ENCODE measurements around the gene TSPAN31. TPM values are rescaled to one million over a fixed set of nuclear protein-coding genes. Genes with fewer than 3 reads are reported as not detected.
A peak's percentile ranks its signal among the peaks of the same experiment; 100 is the strongest.

Gene TSPAN31
- total RNA-seq, 4 donors from 2014 or later: 38.2 to 103 (median 51.0) TPM

DNA sequence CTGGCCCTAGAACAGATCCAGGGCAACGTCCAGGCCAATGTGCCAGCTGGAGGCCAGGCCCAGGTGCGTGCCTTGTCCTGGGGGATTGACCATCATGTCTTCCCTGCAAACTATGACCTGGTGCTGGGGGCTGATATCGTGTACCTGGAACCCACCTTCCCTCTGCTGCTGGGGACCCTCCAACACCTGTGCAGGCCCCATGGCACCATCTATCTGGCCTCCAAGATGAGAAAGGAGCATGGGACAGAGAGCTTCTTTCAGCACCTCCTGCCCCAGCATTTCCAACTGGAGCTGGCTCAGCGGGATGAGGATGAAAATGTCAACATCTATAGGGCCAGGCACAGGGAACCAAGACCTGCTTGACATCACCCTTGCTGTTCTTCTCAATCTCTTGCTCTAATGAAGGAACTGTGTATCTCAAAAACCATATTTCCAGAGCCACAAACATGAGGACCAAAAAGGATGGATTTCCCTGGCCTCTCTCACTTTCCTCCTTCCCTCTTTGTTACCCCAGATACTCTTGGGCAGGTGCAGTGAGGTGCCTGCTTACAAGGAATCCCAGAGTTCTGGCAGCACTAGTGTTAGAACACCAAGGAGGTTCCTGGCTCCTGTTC lies 35.6 kb downstream of the TSPAN31 start:
- no peak overlapping the region for H3K4me3 ChIP-seq
- H3K27me3 ChIP-seq: no peaks in the 10 kb centered on the region
- DNase-seq: no peak
- H3K27ac ChIP-seq: no peak overlapping the region
- no peaks in the 10 kb centered on the region for H3K4me1 ChIP-seq
- no peaks in the 10 kb centered on the region for H3K9me3 ChIP-seq
- no peaks in the 10 kb centered on the region for H3K36me3 ChIP-seq
- intact Hi-C loops (cut with DNase I; ENCODE audit: low total_unique reads): no loop called here
- TF ChIP-seq POLR2A (IDR thresholded peaks at IDR 0.05): no peak
- TF ChIP-seq, protein P1, sequence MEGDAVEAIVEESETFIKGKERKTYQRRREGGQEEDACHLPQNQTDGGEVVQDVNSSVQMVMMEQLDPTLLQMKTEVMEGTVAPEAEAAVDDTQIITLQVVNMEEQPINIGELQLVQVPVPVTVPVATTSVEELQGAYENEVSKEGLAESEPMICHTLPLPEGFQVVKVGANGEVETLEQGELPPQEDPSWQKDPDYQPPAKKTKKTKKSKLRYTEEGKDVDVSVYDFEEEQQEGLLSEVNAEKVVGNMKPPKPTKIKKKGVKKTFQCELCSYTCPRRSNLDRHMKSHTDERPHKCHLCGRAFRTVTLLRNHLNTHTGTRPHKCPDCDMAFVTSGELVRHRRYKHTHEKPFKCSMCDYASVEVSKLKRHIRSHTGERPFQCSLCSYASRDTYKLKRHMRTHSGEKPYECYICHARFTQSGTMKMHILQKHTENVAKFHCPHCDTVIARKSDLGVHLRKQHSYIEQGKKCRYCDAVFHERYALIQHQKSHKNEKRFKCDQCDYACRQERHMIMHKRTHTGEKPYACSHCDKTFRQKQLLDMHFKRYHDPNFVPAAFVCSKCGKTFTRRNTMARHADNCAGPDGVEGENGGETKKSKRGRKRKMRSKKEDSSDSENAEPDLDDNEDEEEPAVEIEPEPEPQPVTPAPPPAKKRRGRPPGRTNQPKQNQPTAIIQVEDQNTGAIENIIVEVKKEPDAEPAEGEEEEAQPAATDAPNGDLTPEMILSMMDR (IDR thresholded peaks at IDR 0.05): no peak

DNA sequence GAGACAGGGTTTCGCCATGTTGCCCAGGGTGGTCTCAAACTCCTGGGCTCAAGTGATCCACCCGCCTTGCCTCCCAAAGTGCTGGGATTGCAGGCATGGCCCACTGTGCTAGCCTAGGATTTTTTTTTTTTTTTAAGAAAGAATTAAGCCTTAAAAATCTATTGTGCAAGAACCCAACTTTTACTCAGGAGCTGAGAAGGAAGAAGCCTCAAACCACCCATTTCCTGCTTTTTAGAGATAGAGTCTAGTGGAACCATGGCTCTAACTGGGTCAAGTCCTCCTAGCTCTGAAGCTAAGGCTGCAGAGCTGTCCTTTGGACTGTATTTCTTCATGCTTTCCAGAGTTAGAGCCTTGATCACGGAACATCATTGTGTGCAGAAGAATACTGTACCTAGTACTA lies 36.4 kb downstream of the TSPAN31 start:
- no peak overlapping the region for H3K4me3 ChIP-seq
- TF ChIP-seq, protein P1 (IDR thresholded peaks at IDR 0.05): no peak
- no peak for TF ChIP-seq POLR2A (IDR thresholded peaks at IDR 0.05)
- no peaks in the 10 kb centered on the region for H3K9me3 ChIP-seq
- H3K36me3 ChIP-seq: no peaks in the 10 kb centered on the region
- no peak for DNase-seq
- H3K27me3 ChIP-seq: no peaks in the 10 kb centered on the region
- no peak overlapping the region for H3K27ac ChIP-seq
- no peaks in the 10 kb centered on the region for H3K4me1 ChIP-seq
- intact Hi-C loops (cut with DNase I; ENCODE audit: low total_unique reads): no loop called here

DNA sequence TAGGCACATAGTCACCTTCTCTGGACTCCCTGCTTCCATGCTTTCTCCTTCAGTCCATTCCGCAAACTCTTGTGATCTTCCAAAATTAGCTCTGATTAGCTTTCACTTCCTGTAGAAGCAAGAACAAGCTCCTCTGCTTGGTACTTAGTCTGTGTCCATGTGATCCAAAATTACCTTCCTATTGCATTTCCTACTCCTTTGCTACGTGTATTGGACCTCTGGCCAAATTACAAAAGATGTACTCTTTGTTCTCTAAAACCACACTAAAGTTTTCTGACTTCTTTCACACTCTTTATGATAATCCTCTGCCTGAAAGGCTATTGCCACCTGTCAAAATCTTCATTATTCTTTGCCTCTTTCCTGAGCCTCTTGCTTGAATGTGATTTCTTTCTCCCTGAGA lies 37.0 kb downstream of the TSPAN31 start:
- no peaks in the 10 kb centered on the region for H3K27me3 ChIP-seq
- TF ChIP-seq, protein P1 (IDR thresholded peaks at IDR 0.05): no peak
- no peak for TF ChIP-seq POLR2A (IDR thresholded peaks at IDR 0.05)
- no peak overlapping the region for H3K27ac ChIP-seq
- intact Hi-C loops (cut with DNase I; ENCODE audit: low total_unique reads): no loop called here
- no peaks in the 10 kb centered on the region for H3K4me1 ChIP-seq
- no peaks in the 10 kb centered on the region for H3K9me3 ChIP-seq
- DNase-seq: no peak
- no peak overlapping the region for H3K4me3 ChIP-seq
- H3K36me3 ChIP-seq: no peaks in the 10 kb centered on the region

DNA sequence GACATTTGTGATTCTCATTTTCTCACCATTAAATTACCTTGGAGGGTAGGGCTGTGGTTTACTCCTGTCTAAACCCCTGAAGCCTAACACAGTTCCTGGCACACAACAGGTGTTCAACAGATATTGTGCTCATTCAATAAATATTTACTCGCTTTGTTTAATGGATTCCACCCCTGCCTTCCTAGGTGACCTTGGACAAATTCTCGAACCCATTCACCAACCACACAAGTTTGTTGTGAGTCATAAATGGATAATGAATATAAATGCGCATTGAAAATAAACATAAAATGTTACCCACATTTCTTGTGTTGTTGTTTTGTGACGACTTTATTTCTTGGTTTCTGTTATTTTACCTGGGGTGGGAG lies 37.4 kb downstream of the TSPAN31 start:
- H3K36me3 ChIP-seq: no peaks in the 10 kb centered on the region
- H3K4me3 ChIP-seq: peak overlapping the region in 1 of 2 donors; percentile 68
- no peaks in the 10 kb centered on the region for H3K4me1 ChIP-seq
- intact Hi-C loops (cut with DNase I; ENCODE audit: low total_unique reads): no loop called here
- H3K27me3 ChIP-seq: no peaks in the 10 kb centered on the region
- DNase-seq: no peak
- H3K27ac ChIP-seq: no peak overlapping the region
- H3K9me3 ChIP-seq: no peaks in the 10 kb centered on the region
- TF ChIP-seq POLR2A (IDR thresholded peaks at IDR 0.05): no peak
- TF ChIP-seq, protein P1 (IDR thresholded peaks at IDR 0.05): no peak

GRCh38 chr12:57782608-57783465 lies 38.0 kb downstream of the TSPAN31 start, which contains the start of gene TSFM:
Gene TSFM (plus strand): TSS chr12:57782787. CDS start chr12:57782802, 15 bp downstream.
- peak; percentile 95 to 97 for DNase-seq
- no peaks in the 10 kb centered on the region for H3K9me3 ChIP-seq
- intact Hi-C loops (cut with DNase I; ENCODE audit: low total_unique reads): no loop called here
- H3K27me3 ChIP-seq: no peaks in the 10 kb centered on the region
- H3K27ac ChIP-seq: peak within 1 kb of the TSS; percentile 67 to 73
- H3K36me3 ChIP-seq: no peaks in the 10 kb centered on the region
- peak within 1 kb of the TSS; percentile 68 to 91 for H3K4me3 ChIP-seq
- H3K4me1 ChIP-seq: no peaks in the 10 kb centered on the region
- TF ChIP-seq, protein P1 (IDR thresholded peaks at IDR 0.05): peak; percentile 93 to 98 (median 97)
- TF ChIP-seq POLR2A (IDR thresholded peaks at IDR 0.05): peak in 1 of 2 donors; percentile 54

All from uterus (tissue), 4 donors.